Endothelial cell of umbilical vein (primary cell): ENCODE data around the gene GDA. TPM values are rescaled to one million over a fixed set of nuclear protein-coding genes. Genes with fewer than 3 reads are reported as not detected.

ENCODE experiments used
- BruUV-seq: library from RNA; stranded (reverse); fragments of 400-500 nt; replicated peaks from 2 replicates; lab custom pipeline; 2021; lab: Mats Ljungman, UMichigan
- CTCF ChIA-PET: fragments of 300-600, 350-600 bp; sonication (Branson Sonifier 250); formaldehyde crosslinking; loops from one replicate; lab custom pipeline; 2021; ENCODE audit warnings: antibody characterized with exemption, inconsistent platforms; lab: Charles Lee
- POLR2A ChIA-PET: fragments of 300-600, 350-600 bp; sonication (Branson Sonifier 250); formaldehyde crosslinking; loops from one replicate; lab custom pipeline; 2021; ENCODE audit warnings: antibody characterized with exemption, inconsistent platforms; lab: Charles Lee
- DNase-seq: peaks from one replicate; pipeline ENCODE4 v3.0.0-alpha.2; 2011; ENCODE audit warnings: low read depth, low spot score
- FAIRE-seq: peaks from 2 replicates; lab custom pipeline; 2011; peaks lifted over from hg19 to GRCh38; lab: Jason Lieb, UNC
- H2AFZ ChIP-seq: 2 replicates; pipeline ENCODE4 v1.6.0; 2012; ENCODE audit warnings: low read depth, low read length, control low read depth, inconsistent platforms
- H3K27ac ChIP-seq: 2 replicates; pipeline ENCODE4 v1.5.1; 2011; ENCODE audit warnings: low read depth, mild to moderate bottlenecking, control low read depth, low read length, moderate library complexity; ENCODE audit not compliant: insufficient read depth
- H3K27me3 ChIP-seq, 2 experiments: 2 replicates each; pipeline versions ENCODE4 v1.6.0 to v1.6.1; 2011; ENCODE audit warnings: low read length in 2 of 2, mixed read lengths in 1 of 2; ENCODE audit not compliant: control insufficient read depth in 2 of 2, insufficient read depth in 2 of 2
- H3K36me3 ChIP-seq, 2 experiments: 2 replicates in 1 of 2; 3 replicates in 1 of 2; pipeline ENCODE4 v1.5.1; 2011; ENCODE audit warnings: low read length in 2 of 2, mild to moderate bottlenecking in 1 of 2, moderate library complexity in 1 of 2; ENCODE audit not compliant: control insufficient read depth in 2 of 2, insufficient read depth in 2 of 2; ENCODE audit errors: extremely low read depth in 1 of 2
- H3K4me1 ChIP-seq: 3 replicates; pipeline ENCODE4 v1.5.1; 2011; ENCODE audit warnings: mild to moderate bottlenecking, low read length; ENCODE audit not compliant: control insufficient read depth, insufficient read depth; ENCODE audit errors: extremely low read depth
- H3K4me2 ChIP-seq: 2 replicates; pipeline ENCODE4 v1.6.1; 2011; ENCODE audit warnings: low read length, control low read depth, mixed read lengths; ENCODE audit not compliant: insufficient read depth
- H3K4me3 ChIP-seq, 3 experiments: fragments of 200-600 bp in 1 of 3; sonication (generic), shearing (Covaris generic) in 1 of 3; replicated peaks in 1 of 3; 2 replicates each; pipeline ENCODE4 v1.5.1; 2011 to 2016; ENCODE audit warnings: control low read depth in 3 of 3, low read length in 3 of 3, mild to moderate bottlenecking in 2 of 3, inconsistent platforms in 1 of 3, low read depth in 1 of 3, moderate library complexity in 1 of 3; ENCODE audit not compliant: insufficient read depth in 1 of 3
- H3K79me2 ChIP-seq: 2 replicates; pipeline ENCODE4 v1.6.0; 2012; ENCODE audit warnings: low read length, inconsistent platforms; ENCODE audit not compliant: control insufficient read depth, insufficient read depth
- H3K9ac ChIP-seq: replicated peaks from 2 replicates; pipeline ENCODE3; 2011; ENCODE audit warnings: low read length, control low read depth; ENCODE audit not compliant: insufficient read depth; ENCODE audit errors: extremely low read depth
- H3K9me1 ChIP-seq: replicated peaks from 3 replicates; pipeline ENCODE4 v1.6.0; 2011; ENCODE audit warnings: mild to moderate bottlenecking, low read length; ENCODE audit not compliant: control insufficient read depth, insufficient read depth; ENCODE audit errors: extremely low read depth
- H3K9me3 ChIP-seq: replicated peaks from 2 replicates; pipeline ENCODE4 v1.5.1; 2012; ENCODE audit warnings: low read length, inconsistent platforms; ENCODE audit not compliant: control insufficient read depth, insufficient read depth
- H4K20me1 ChIP-seq: replicated peaks from 2 replicates; pipeline ENCODE3; 2011; ENCODE audit warnings: mild to moderate bottlenecking, low read length; ENCODE audit not compliant: control insufficient read depth, insufficient read depth; ENCODE audit errors: extremely low read depth
- EZH2 ChIP-seq: IDR thresholded peaks from 2 replicates; pipeline ENCODE4 v1.6.1; 2012; ENCODE audit warnings: borderline replicate concordance, low read depth, mild to moderate bottlenecking, moderate library complexity, low read length, inconsistent platforms; ENCODE audit not compliant: severe bottlenecking
- FOS ChIP-seq: IDR thresholded peaks from 2 replicates; pipeline ENCODE4 v1.6.1; 2011; ENCODE audit warnings: mild to moderate bottlenecking, low read length, moderate library complexity, borderline replicate concordance; ENCODE audit not compliant: insufficient read depth
- GATA2 ChIP-seq: IDR thresholded peaks from 2 replicates; pipeline ENCODE4 v1.7.0; 2011; ENCODE audit warnings: low read depth, mild to moderate bottlenecking, moderate library complexity, mixed read lengths, low read length; ENCODE audit not compliant: insufficient read length, insufficient read depth
- JUN ChIP-seq: IDR thresholded peaks from 2 replicates; pipeline ENCODE4 v1.6.1; 2011; ENCODE audit warnings: borderline replicate concordance, low read depth; ENCODE audit not compliant: insufficient read length, insufficient read depth
- MAX ChIP-seq: IDR thresholded peaks from 2 replicates; pipeline ENCODE4 v1.6.1; 2011; ENCODE audit not compliant: insufficient read depth, insufficient read length
- MYC ChIP-seq: IDR thresholded peaks from one replicate; pipeline ENCODE4 v1.6.1; 2011; ENCODE audit warnings: mild to moderate bottlenecking, low read depth, low read length
- POLR2A ChIP-seq: IDR thresholded peaks from 2 replicates; pipeline ENCODE4 v1.6.1; 2012; ENCODE audit warnings: low read depth, mild to moderate bottlenecking, control low read depth, low read length
- POLR2AphosphoS5 ChIP-seq: IDR thresholded peaks from 2 replicates; pipeline ENCODE4 v1.6.1; 2012; ENCODE audit warnings: low read depth, mild to moderate bottlenecking, control low read depth, low read length, moderate library complexity; ENCODE audit not compliant: insufficient read depth
- dilution Hi-C: fragments of 300-500 bp; cut with MboI; formaldehyde crosslinking; loops from one replicate; pipeline ENCODE4 v1.15.0; 2019; ENCODE audit warnings: low sequenced_read_pairs; ENCODE audit not compliant: extremely low pct_ligation_motif_present
- intact Hi-C: fragments of 100-400 bp; cut with micrococcal nuclease; formaldehyde crosslinking; loops from one replicate; pipeline ENCODE4 v1.10.0; 2022
- polyA plus RNA-seq, 4 experiments: library from polyadenylated mRNA; depleted of rRNA in 3 of 4; stranded (reverse) in 3 of 4; unstranded in 1 of 4; fragments of >200 nt; gene quantifications; 2 replicates each; pipeline versions ENCODE4 v1.2.1 to v1.2.3, GENCODE V29; 2011 to 2012; ENCODE audit warnings: missing spikeins in 1 of 4
- total RNA-seq: library from RNA; stranded (reverse); gene quantifications from 2 replicates; pipeline ENCODE4 v1.2.3, GENCODE V29; 2021
- TF ChIP-seq, protein P1 (sequence below), 2 donors: IDR thresholded peaks; 1 replicate in 1 of 2; 2 replicates in 1 of 2; pipeline ENCODE4 v1.5.1; 2011; ENCODE audit warnings: low read length in 2 of 2, mild to moderate bottlenecking in 2 of 2, moderate library complexity in 2 of 2, control low read depth in 1 of 2, inconsistent platforms in 1 of 2, low read depth in 1 of 2; ENCODE audit not compliant: insufficient read depth in 1 of 2; ENCODE audit errors: extremely low read depth in 1 of 2

Gene GDA
- total and polyA plus RNA-seq, 2 donors (not counting 3 experiments of a cell fraction or from before 2014, with no cell fraction given) = not detected

DNA sequence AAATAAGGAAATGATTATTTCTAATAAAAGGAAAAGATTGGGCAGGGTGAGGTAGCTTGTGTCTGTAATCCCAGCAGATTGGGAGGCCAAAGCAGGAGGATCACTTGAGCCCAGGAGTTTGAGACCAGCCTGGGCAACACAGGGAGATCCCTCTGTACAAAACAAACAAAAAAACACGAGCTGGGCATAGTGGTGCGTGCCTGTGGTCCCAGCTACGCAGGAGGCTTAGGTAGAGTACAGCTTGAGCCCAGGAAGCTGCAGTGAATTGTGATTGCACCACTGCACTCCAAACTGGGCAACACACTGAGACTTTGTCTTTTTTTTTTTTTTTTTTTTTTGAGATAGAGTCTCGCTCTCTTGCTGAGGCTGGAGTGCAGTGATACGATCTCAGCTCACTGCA is 18.8 kb downstream of the GDA start:
- ChIA-PET CTCF (interaction anchor here (1.1 kb wide), 1 partner anchor 35 kb away, joined by 3 read pairs; no protein-coding TSS in a partner anchor), POLR2A (no interaction called here)
- Histone ChIP-seq H3K4me2 (no peak overlapping the region), H3K36me3 (no peaks in the 10 kb centered on the region), H3K79me2 (no peaks in the 10 kb centered on the region), H4K20me1 (no peaks in the 10 kb centered on the region), H3K9ac (no peak overlapping the region), H2AFZ (no peak overlapping the region), H3K27ac (no peak overlapping the region), H3K27me3 (no peaks in the 10 kb centered on the region), H3K4me3 (no peak overlapping the region), H3K4me1 (no peaks in the 10 kb centered on the region), H3K9me3 (no peaks in the 10 kb centered on the region), H3K9me1 (no peaks in the 10 kb centered on the region)
- FAIRE-seq = no peak
- dilution Hi-C loops = no loop called here
- TF ChIP-seq POLR2A = no peak
- TF ChIP-seq GATA2 = no peak
- TF ChIP-seq EZH2 = no peak
- TF ChIP-seq, protein P1, sequence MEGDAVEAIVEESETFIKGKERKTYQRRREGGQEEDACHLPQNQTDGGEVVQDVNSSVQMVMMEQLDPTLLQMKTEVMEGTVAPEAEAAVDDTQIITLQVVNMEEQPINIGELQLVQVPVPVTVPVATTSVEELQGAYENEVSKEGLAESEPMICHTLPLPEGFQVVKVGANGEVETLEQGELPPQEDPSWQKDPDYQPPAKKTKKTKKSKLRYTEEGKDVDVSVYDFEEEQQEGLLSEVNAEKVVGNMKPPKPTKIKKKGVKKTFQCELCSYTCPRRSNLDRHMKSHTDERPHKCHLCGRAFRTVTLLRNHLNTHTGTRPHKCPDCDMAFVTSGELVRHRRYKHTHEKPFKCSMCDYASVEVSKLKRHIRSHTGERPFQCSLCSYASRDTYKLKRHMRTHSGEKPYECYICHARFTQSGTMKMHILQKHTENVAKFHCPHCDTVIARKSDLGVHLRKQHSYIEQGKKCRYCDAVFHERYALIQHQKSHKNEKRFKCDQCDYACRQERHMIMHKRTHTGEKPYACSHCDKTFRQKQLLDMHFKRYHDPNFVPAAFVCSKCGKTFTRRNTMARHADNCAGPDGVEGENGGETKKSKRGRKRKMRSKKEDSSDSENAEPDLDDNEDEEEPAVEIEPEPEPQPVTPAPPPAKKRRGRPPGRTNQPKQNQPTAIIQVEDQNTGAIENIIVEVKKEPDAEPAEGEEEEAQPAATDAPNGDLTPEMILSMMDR (IDR thresholded peaks at IDR 0.05; ENCODE audit: extremely low read depth in 1 of 2, insufficient read depth in 1 of 2, low read depth in 1 of 2, low read length in 2 of 2) = no peak
- no peak for TF ChIP-seq MAX
- no peak for TF ChIP-seq MYC
- no TSS peak for BruUV-seq
- intact Hi-C loops = no loop called here
- DNase-seq = no peak

- Histone ChIP-seq H3K27ac (no peak overlapping the region), H3K27me3 (no peaks in the 10 kb centered on the region), H3K4me2 (no peak overlapping the region), H3K79me2 (no peaks in the 10 kb centered on the region), H3K4me3 (no peak overlapping the region), H3K9me1 (no peaks in the 10 kb centered on the region), H2AFZ (no peak overlapping the region), H3K36me3 (no peaks in the 10 kb centered on the region), H3K9me3 (no peaks in the 10 kb centered on the region), H3K9ac (no peak overlapping the region), H4K20me1 (no peaks in the 10 kb centered on the region), H3K4me1 (no peaks in the 10 kb centered on the region)
- POLR2A ChIA-PET = no interaction called here
- DNase-seq (no peak), FAIRE-seq (no peak)
- intact Hi-C loops (no loop called here), dilution Hi-C loops (no loop called here)
- CTCF ChIA-PET = interaction anchor here (1.1 kb wide), 1 partner anchor 34 kb away, joined by 3 read pairs; no protein-coding TSS in a partner anchor
- no TSS peak for BruUV-seq
- TF ChIP-seq POLR2AphosphoS5 = no peak
- TF ChIP-seq EZH2 = no peak
- no peak for TF ChIP-seq MYC
- no peak for TF ChIP-seq POLR2A
- TF ChIP-seq FOS = no peak
- no peak for TF ChIP-seq JUN
- no peak for TF ChIP-seq GATA2
- TF ChIP-seq, protein P1 (IDR thresholded peaks at IDR 0.05; ENCODE audit: extremely low read depth in 1 of 2, insufficient read depth in 1 of 2, low read depth in 1 of 2, low read length in 2 of 2) = no peak
- no peak for TF ChIP-seq MAX
Measured at GRCh38 chr9:72169178-72169577, 19.9 kb downstream of the GDA start.
